Testis (tissue), 3 donors: ENCODE results near the gene PHF1. TPM values are rescaled to one million over a fixed set of nuclear protein-coding genes. Genes with fewer than 3 reads are reported as not detected.

ENCODE experiments used
- DNase-seq: peaks from one replicate; pipeline ENCODE4 v3.0.0-alpha.2; 2019
- H3K27ac ChIP-seq, 2 donors: fragments of 200-600 bp; sonication (generic); one replicate each; pipeline ENCODE4 v1.5.1; 2019
- H3K27me3 ChIP-seq: fragments of 200-600 bp; sonication (generic); one replicate; pipeline ENCODE4 v1.5.1; 2019
- H3K36me3 ChIP-seq: fragments of 200-600 bp; sonication (generic); one replicate; pipeline ENCODE4 v1.5.1; 2017; ENCODE audit warnings: low read depth; ENCODE audit errors: missing control alignments
- H3K4me1 ChIP-seq: fragments of 200-600 bp; sonication (generic); one replicate; pipeline ENCODE4 v1.5.1; 2019
- H3K4me3 ChIP-seq, 2 donors: fragments of 200-600 bp; sonication (generic); one replicate each; pipeline ENCODE4 v1.5.1; 2017 to 2019
- H3K9me3 ChIP-seq: fragments of 200-600 bp; sonication (generic); one replicate; pipeline ENCODE4 v1.5.1; 2017
- POLR2A ChIP-seq: fragments of 450-650 bp; IDR thresholded peaks from one replicate; pipeline ENCODE4 v1.6.1; 2017; ENCODE audit warnings: antibody characterized with exemption, mild to moderate bottlenecking, moderate library complexity
- WGBS, 2 donors: methylation state at CpG; one replicate each; pipeline ENCODE4 v1.1.5; 2018; 5-methylcytosine and 5-hydroxymethylcytosine counted together
- intact Hi-C: fragments of 100-400 bp; cut with DNase I; formaldehyde crosslinking; loops from one replicate; pipeline ENCODE4 v1.15.1; 2023; ENCODE audit warnings: low total_unique reads
- polyA plus RNA-seq: library from polyadenylated mRNA; stranded (reverse); fragments of 350-450 nt; fragmentation: Illumina TruSeq; extraction: RNeasy Lipid Tissue Mini Kit (QIAGEN cat#74804); gene quantifications from one replicate; pipeline ENCODE4 v1.2.3, GENCODE V29; 2014; ENCODE audit warnings: low read depth, low replicate concordance; ENCODE audit not compliant: insufficient read depth
- total RNA-seq, 2 donors: library from RNA; depleted of rRNA; stranded (reverse); fragments of >200 nt; gene quantifications; one replicate each; pipeline ENCODE4 v1.2.3, GENCODE V29; 2016
- TF ChIP-seq, protein P1 (sequence below), 3 experiments: fragments of 450-650 bp in 2 of 3; fragments of 200-600 bp in 1 of 3; sonication (generic) in 1 of 3; IDR thresholded peaks; one replicate each; pipeline ENCODE4 v1.5.1; 2016 to 2019; ENCODE audit warnings: antibody characterized with exemption in 3 of 3, mild to moderate bottlenecking in 2 of 3, moderate library complexity in 1 of 3

PHF1 gene
- total and polyA plus RNA-seq, 3 donors from 2014 or later, result 184 to 218 (median 216) TPM

DNA sequence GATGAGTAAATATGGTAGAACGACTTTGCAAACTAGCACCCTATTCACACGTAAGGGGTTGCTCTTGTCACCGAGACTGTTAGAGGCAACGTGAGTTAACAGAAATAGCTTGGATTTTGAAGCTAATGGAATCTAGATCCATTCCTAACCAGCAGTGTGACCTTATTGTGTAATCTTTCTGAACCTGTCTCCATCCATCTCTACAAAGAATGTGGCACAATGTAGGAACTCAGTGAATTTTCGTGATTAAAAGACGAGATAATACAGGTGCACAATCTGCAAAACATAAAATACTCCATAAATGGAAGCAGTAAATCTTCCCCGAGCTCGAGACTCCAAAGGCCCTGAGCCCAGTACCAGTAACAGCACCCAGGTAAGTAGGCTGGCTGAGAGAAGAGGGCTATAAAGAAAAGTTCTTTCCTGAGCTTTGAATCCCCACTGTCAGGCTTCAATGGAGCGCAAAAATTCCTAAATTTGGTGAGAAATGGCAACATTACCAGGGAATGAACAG, 20.0 kb upstream of the PHF1 start:
- H3K4me3 ChIP-seq, result peak overlapping the region; percentile 51 to 65
- WGBS, 2 donors, result 56 to 63% methylated on average over 9 of the region's 9 CpGs
- intact Hi-C loops, result no loop called here

DNA sequence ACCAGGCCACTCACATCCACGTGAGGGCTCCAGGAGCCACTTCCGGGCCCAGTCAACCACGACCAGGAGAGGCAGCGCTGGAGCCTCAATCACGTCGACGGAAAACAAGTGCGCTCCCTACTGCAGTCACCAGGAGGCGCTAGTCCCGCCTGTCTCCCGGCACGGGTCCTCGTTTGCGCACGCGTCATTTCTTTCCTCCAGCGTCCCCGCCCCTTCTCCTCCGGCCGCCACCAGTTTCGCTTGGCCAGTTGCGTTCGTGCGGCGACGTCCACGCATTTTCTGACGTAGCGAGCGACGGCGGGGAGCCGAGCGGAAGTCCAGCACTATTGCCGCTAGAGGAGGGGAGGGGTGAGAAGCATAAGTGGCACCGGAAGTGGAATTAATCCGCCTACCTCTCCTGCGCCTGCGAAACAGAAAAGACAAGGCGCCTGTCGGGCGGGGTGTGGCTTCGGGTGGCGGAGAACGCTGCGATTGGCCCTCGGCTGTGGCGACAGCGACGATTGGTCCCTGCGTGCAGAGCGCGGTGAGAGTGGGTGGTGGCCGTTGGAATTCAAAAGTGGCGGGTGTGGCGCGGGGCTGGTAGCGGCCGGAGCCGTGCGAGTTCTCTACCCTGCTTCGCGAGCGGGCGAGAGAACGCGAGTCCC, 19.4 kb upstream of the PHF1 start, which contains the start of gene KIFC1:
Gene KIFC1, plus strand, starts transcription at position 546 of the 644 bp plus-strand sequence. CDS start 163 bp downstream, outside the sequence.
- peak within 1 kb of the TSS; percentile 89 to 96 for H3K27ac ChIP-seq
- no peaks in the 10 kb centered on the region for H3K36me3 ChIP-seq
- no peaks in the 10 kb centered on the region for H3K9me3 ChIP-seq
- intact Hi-C loops, result no loop called here
- peak; percentile 99 for DNase-seq
- H3K27me3 ChIP-seq, result no peaks in the 10 kb centered on the region
- 0% methylated on average over 19 to 66 of the region's 67 CpGs for WGBS, 2 donors
- H3K4me3 ChIP-seq, result peak within 1 kb of the TSS; percentile 51 to 65
- no peak for TF ChIP-seq POLR2A
- TF ChIP-seq, protein P1, sequence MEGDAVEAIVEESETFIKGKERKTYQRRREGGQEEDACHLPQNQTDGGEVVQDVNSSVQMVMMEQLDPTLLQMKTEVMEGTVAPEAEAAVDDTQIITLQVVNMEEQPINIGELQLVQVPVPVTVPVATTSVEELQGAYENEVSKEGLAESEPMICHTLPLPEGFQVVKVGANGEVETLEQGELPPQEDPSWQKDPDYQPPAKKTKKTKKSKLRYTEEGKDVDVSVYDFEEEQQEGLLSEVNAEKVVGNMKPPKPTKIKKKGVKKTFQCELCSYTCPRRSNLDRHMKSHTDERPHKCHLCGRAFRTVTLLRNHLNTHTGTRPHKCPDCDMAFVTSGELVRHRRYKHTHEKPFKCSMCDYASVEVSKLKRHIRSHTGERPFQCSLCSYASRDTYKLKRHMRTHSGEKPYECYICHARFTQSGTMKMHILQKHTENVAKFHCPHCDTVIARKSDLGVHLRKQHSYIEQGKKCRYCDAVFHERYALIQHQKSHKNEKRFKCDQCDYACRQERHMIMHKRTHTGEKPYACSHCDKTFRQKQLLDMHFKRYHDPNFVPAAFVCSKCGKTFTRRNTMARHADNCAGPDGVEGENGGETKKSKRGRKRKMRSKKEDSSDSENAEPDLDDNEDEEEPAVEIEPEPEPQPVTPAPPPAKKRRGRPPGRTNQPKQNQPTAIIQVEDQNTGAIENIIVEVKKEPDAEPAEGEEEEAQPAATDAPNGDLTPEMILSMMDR (IDR thresholded peaks at IDR 0.05), result peak; percentile 97 to 100 (median 99)
- peaks cover 7% of the 10 kb centered on the region for H3K4me1 ChIP-seq

More for the DNA sequence above, 20.0 kb upstream of the PHF1 start:
- TF ChIP-seq, protein P1 (IDR thresholded peaks at IDR 0.05), result no peak
- TF ChIP-seq POLR2A, result no peak
- H3K36me3 ChIP-seq, result no peaks in the 10 kb centered on the region
- no peak for DNase-seq
- no peaks in the 10 kb centered on the region for H3K9me3 ChIP-seq
- peaks cover 7% of the 10 kb centered on the region for H3K4me1 ChIP-seq
- peak overlapping the region; percentile 89 to 96 for H3K27ac ChIP-seq
- no peaks in the 10 kb centered on the region for H3K27me3 ChIP-seq

- peak overlapping the region; percentile 64 to 96 for H3K27ac ChIP-seq
- no peak for DNase-seq
- no peak for TF ChIP-seq POLR2A
- TF ChIP-seq, protein P1 (IDR thresholded peaks at IDR 0.05), result no peak
- intact Hi-C loops, result no loop called here
- peaks cover 7% of the 10 kb centered on the region for H3K4me1 ChIP-seq
- peak overlapping the region; percentile 51 to 65 for H3K4me3 ChIP-seq
- H3K36me3 ChIP-seq, result no peaks in the 10 kb centered on the region
- H3K27me3 ChIP-seq, result no peaks in the 10 kb centered on the region
- WGBS, 2 donors, result 1% methylated on average over 12 to 24 of the region's 31 CpGs
- H3K9me3 ChIP-seq, result no peaks in the 10 kb centered on the region
Observed at GRCh38 chr6:33391922-33392594, 18.8 kb upstream of the PHF1 start.

GRCh38 chr6:33392595-33392948, 18.2 kb upstream of the PHF1 start:
- WGBS, 2 donors, result 33 to 43% methylated on average over 5 of the region's 5 CpGs
- Histone ChIP-seq H3K4me1 (peaks cover 7% of the 10 kb centered on the region), H3K27me3 (no peaks in the 10 kb centered on the region), H3K9me3 (no peaks in the 10 kb centered on the region), H3K27ac (peak overlapping the region in 1 of 2 donors; percentile 64), H3K4me3 (no peak overlapping the region), H3K36me3 (no peaks in the 10 kb centered on the region)
- DNase-seq, result no peak
- intact Hi-C loops, result no loop called here
- no peak for TF ChIP-seq POLR2A
- TF ChIP-seq, protein P1 (IDR thresholded peaks at IDR 0.05), result no peak
